ENCODE data around the gene CYP39A1.
"Not testable (repeated sequence)": the region's sequence is repeated elsewhere in the genome, so short reads cannot be mapped to it uniquely, and the experiment has no call there.

The CYP39A1 gene

GRCh38 chr6:46648869-46649492, 3.6 kb downstream of the CYP39A1 start:
- DNase-seq (ENCODE audit: low read depth in 2 of 2), result no peak

- not testable (repeated sequence) for DNase-seq (ENCODE audit: low read depth in 2 of 2)
These were observed 4.5 kb downstream of the CYP39A1 start for GRCh38 chr6:46648108-46648507.

- no peak for DNase-seq (ENCODE audit: low read depth in 2 of 2)
These were observed 7.4 kb downstream of the CYP39A1 start for GRCh38 chr6:46645265-46645664.

GRCh38 chr6:46642928-46643751, 9.5 kb downstream of the CYP39A1 start:
- no peak for DNase-seq (ENCODE audit: low read depth in 2 of 2)

- no peak for DNase-seq (ENCODE audit: low read depth in 2 of 2)
These were observed 14.0 kb downstream of the CYP39A1 start for GRCh38 chr6:46638650-46639049.

GRCh38 chr6:46637933-46638332, 14.7 kb downstream of the CYP39A1 start:
- DNase-seq (ENCODE audit: low read depth in 2 of 2), result no peak

GRCh38 chr6:46637145-46637544, 15.5 kb downstream of the CYP39A1 start:
- DNase-seq (ENCODE audit: low read depth in 2 of 2), result no peak

- no peak for DNase-seq (ENCODE audit: low read depth in 2 of 2)
These were observed 17.2 kb downstream of the CYP39A1 start for GRCh38 chr6:46635462-46635861.

- DNase-seq (ENCODE audit: low read depth in 2 of 2), result no peak
These were observed 20.6 kb downstream of the CYP39A1 start for GRCh38 chr6:46632053-46632452.

- DNase-seq (ENCODE audit: low read depth in 2 of 2), result no peak
These were observed 22.9 kb downstream of the CYP39A1 start for GRCh38 chr6:46629691-46630090.

GRCh38 chr6:46628976-46629375, 23.6 kb downstream of the CYP39A1 start:
- DNase-seq (ENCODE audit: low read depth in 2 of 2), result no peak

GRCh38 chr6:46628498-46628897, 24.1 kb downstream of the CYP39A1 start:
- DNase-seq (ENCODE audit: low read depth in 2 of 2), result no peak

GRCh38 chr6:46626976-46627375, 25.6 kb downstream of the CYP39A1 start:
- no peak for DNase-seq (ENCODE audit: low read depth in 2 of 2)

- DNase-seq (ENCODE audit: low read depth in 2 of 2), result no peak
These were observed 26.2 kb downstream of the CYP39A1 start for GRCh38 chr6:46626228-46626909.

GRCh38 chr6:46618726-46619125, 33.9 kb downstream of the CYP39A1 start:
- no peak for DNase-seq (ENCODE audit: low read depth in 2 of 2)

GRCh38 chr6:46612645-46613044, 40.0 kb downstream of the CYP39A1 start:
- no peak for DNase-seq (ENCODE audit: low read depth in 2 of 2)

- DNase-seq (ENCODE audit: low read depth in 2 of 2), result no peak
These were observed 41.6 kb downstream of the CYP39A1 start for GRCh38 chr6:46610862-46611553.

- no peak for DNase-seq (ENCODE audit: low read depth in 2 of 2)
These were observed 46.3 kb downstream of the CYP39A1 start for GRCh38 chr6:46606338-46606737.

- DNase-seq (ENCODE audit: low read depth in 2 of 2), result no peak
These were observed 47.4 kb downstream of the CYP39A1 start for GRCh38 chr6:46605091-46605797.

GRCh38 chr6:46598215-46598614, 54.4 kb downstream of the CYP39A1 start:
- no peak for DNase-seq (ENCODE audit: low read depth in 2 of 2)

GRCh38 chr6:46592740-46593139, 59.9 kb downstream of the CYP39A1 start:
- no peak for DNase-seq (ENCODE audit: low read depth in 2 of 2)

- no peak for DNase-seq (ENCODE audit: low read depth in 2 of 2)
These were observed 60.6 kb downstream of the CYP39A1 start for GRCh38 chr6:46592046-46592445.

All from stimulated activated CD8-positive, alpha-beta memory T cell treated with anti-CD3 and anti-CD28 coated beads, Interleukin-2, amount 100 ng/mL, for 1 hour (primary cell).